Measurements from ENCODE around the gene SECISBP2L. TPM values are rescaled to one million over a fixed set of nuclear protein-coding genes. Genes with fewer than 3 reads are reported as not detected.

The SECISBP2L gene
- total and polyA plus RNA-seq, 7 experiments from 2014 or later = 20.2 to 75.8 (median 51.8) TPM

DNA sequence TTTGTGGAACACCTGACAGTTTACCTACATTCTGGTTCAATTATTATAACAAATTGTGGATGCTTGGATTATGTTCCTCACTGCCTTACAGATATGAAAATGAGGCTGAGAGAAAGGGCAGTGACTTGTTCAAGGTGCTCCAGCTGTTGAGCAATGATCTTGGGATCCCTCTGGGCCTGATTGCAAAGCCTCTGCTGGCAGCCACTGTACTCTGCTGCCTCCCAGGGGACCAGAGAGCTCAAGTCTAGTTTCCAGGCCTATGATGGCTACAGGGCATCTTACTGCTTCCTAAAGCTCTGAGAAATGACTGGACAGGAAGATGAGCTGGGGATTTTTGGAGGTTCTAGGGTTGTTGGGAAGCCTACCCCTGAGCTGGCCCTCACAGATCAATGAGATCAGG, 80.3 kb downstream of the SECISBP2L start:
- H3K9me3 Mint-ChIP-seq = peaks cover 0 to 4% (median 0%) of the 10 kb centered on the region in 11 donors
- Histone ChIP-seq H3K36me3 (ENCODE audit: control insufficient read depth in 2 of 3, insufficient read depth in 3 of 3, low read length in 3 of 3) (no peaks in the 10 kb centered on the region), H3K27ac (ENCODE audit: low read depth, low read length) (no peak overlapping the region), H3K4me1 (ENCODE audit: control insufficient read depth in 2 of 2, insufficient read depth in 2 of 2, low read length in 2 of 2) (peaks cover 17 to 23% of the 10 kb centered on the region in 2 donors), H3K4me3 (ENCODE audit: low read length) (no peak overlapping the region), H3K9me3 (ENCODE audit: control insufficient read depth in 2 of 3, low read length in 3 of 3) (no peaks in the 10 kb centered on the region), H3K27me3 (ENCODE audit: control insufficient read depth in 2 of 2, insufficient read depth in 2 of 2, low read length in 2 of 2) (peaks cover 0 to 18% of the 10 kb centered on the region in 2 donors)
- H3K27me3 Mint-ChIP-seq = peaks cover 17 to 58% (median 50%) of the 10 kb centered on the region in 5 donors
- DNase-seq (no peak), ATAC-seq (no peak)
- H3K27ac Mint-ChIP-seq = peak overlapping the region in 1 of 9 donors; percentile 88
- peaks cover 15 to 41% (median 21%) of the 10 kb centered on the region in 7 donors for H3K4me1 Mint-ChIP-seq
- H3K4me3 Mint-ChIP-seq = peak overlapping the region in 1 of 10 donors; percentile 66
- ChIA-PET POLR2A (no interaction called here), CTCF (interaction anchor here (3.0 kb wide), 1 partner anchor 9 kb away, joined by 16 read pairs; no protein-coding TSS in a partner anchor)
- peaks cover 0 to 11% (median 0%) of the 10 kb centered on the region in 5 donors for H3K36me3 Mint-ChIP-seq
- intact Hi-C loops (cut with micrococcal nuclease) = loop anchor here in 1 of 2 donors (1.0 to 10.0 kb wide), 7 partner anchors 9 to 1389 kb away; partner anchors contain the start of genes CEP152, DUT and GABPB1

- peak overlapping the region in 2 of 9 donors; percentile 43 to 68 for H3K27ac Mint-ChIP-seq
- peak overlapping the region in 9 of 10 donors; percentile 21 to 88 (median 75) for H3K4me3 Mint-ChIP-seq
- Histone ChIP-seq H3K36me3 (ENCODE audit: control insufficient read depth in 2 of 3, insufficient read depth in 3 of 3, low read length in 3 of 3) (no peaks in the 10 kb centered on the region), H3K27me3 (ENCODE audit: control insufficient read depth in 2 of 2, insufficient read depth in 2 of 2, low read length in 2 of 2) (peaks cover 0 to 18% of the 10 kb centered on the region in 2 donors), H3K4me1 (ENCODE audit: control insufficient read depth in 2 of 2, insufficient read depth in 2 of 2, low read length in 2 of 2) (peaks cover 17 to 23% of the 10 kb centered on the region in 2 donors), H3K27ac (ENCODE audit: low read depth, low read length) (no peak overlapping the region), H3K4me3 (ENCODE audit: low read length) (no peak overlapping the region), H3K9me3 (ENCODE audit: control insufficient read depth in 2 of 3, low read length in 3 of 3) (no peaks in the 10 kb centered on the region)
- POLR2A ChIA-PET = no interaction called here
- H3K9me3 Mint-ChIP-seq = peaks cover 0 to 4% (median 0%) of the 10 kb centered on the region in 11 donors
- ATAC-seq = no peak
- H3K36me3 Mint-ChIP-seq = peaks cover 0 to 11% (median 0%) of the 10 kb centered on the region in 5 donors
- CTCF ChIA-PET = interaction anchor here (1.2 to 3.0 kb wide), 2 partner anchors 10 to 103 kb away, joined by 3 to 16 read pairs; no protein-coding TSS in a partner anchor
- DNase-seq = no peak
- peaks cover 13 to 55% (median 50%) of the 10 kb centered on the region in 5 donors for H3K27me3 Mint-ChIP-seq
- intact Hi-C loops (cut with micrococcal nuclease) = loop anchor here in 1 of 2 donors (2.0 to 10.0 kb wide), 5 partner anchors 38 to 1390 kb away; partner anchors contain the start of genes CEP152, DUT and GABPB1
- peaks cover 15 to 41% (median 21%) of the 10 kb centered on the region in 7 donors for H3K4me1 Mint-ChIP-seq
Observed at GRCh38 chr15:48964898-48965297, 81.3 kb downstream of the SECISBP2L start.

GRCh38 chr15:48963524-48964113, 82.6 kb downstream of the SECISBP2L start, which contains the start of gene SHC4:
Gene SHC4, minus strand, starts transcription at chr15:48963919. Its CDS starts 904 bp downstream, at chr15:48963015.
- H3K27ac Mint-ChIP-seq = peak within 1 kb of the TSS in 3 of 9 donors; percentile 41 to 68 (median 56)
- CTCF ChIA-PET = interaction anchor here (1.2 to 3.0 kb wide), 2 partner anchors 12 to 101 kb away, joined by 3 to 16 read pairs; no protein-coding TSS in a partner anchor

GRCh38 chr15:48962662-48963523, 83.4 kb downstream of the SECISBP2L start:
- Mint-ChIP-seq H3K36me3 (peaks cover 0 to 7% (median 0%) of the 10 kb centered on the region in 5 donors), H3K27me3 (peaks cover 13 to 65% (median 42%) of the 10 kb centered on the region in 5 donors), H3K27ac (peak overlapping the region in 1 of 9 donors; percentile 56), H3K4me3 (peak overlapping the region; percentile 68 to 91 (median 84)), H3K4me1 (peaks cover 15 to 41% (median 21%) of the 10 kb centered on the region in 7 donors), H3K9me3 (peaks cover 0 to 3% (median 0%) of the 10 kb centered on the region in 11 donors)
- CTCF ChIA-PET = interaction anchor here (3.0 kb wide), 1 partner anchor 12 kb away, joined by 16 read pairs; no protein-coding TSS in a partner anchor
- ATAC-seq (peak; percentile 40), DNase-seq (peak in 3 of 9 donors; percentile 5 to 32 (median 7))
- Histone ChIP-seq H3K27me3 (ENCODE audit: control insufficient read depth in 2 of 2, insufficient read depth in 2 of 2, low read length in 2 of 2) (peaks cover 0 to 18% of the 10 kb centered on the region in 2 donors), H3K4me1 (ENCODE audit: control insufficient read depth in 2 of 2, insufficient read depth in 2 of 2, low read length in 2 of 2) (peaks cover 17 to 23% of the 10 kb centered on the region in 2 donors), H3K27ac (ENCODE audit: low read depth, low read length) (no peak overlapping the region), H3K4me3 (ENCODE audit: low read length) (peak overlapping the region; percentile 58), H3K9me3 (ENCODE audit: control insufficient read depth in 2 of 3, low read length in 3 of 3) (no peaks in the 10 kb centered on the region), H3K36me3 (ENCODE audit: control insufficient read depth in 2 of 3, insufficient read depth in 3 of 3, low read length in 3 of 3) (no peaks in the 10 kb centered on the region)
- POLR2A ChIA-PET = interaction anchor here (0.7 kb wide), 1 partner anchor 215 kb away, joined by 3 read pairs; no protein-coding TSS in a partner anchor
- intact Hi-C loops (cut with micrococcal nuclease) = loop anchor here in 1 of 2 donors (5.0 to 10.0 kb wide), 4 partner anchors 36 to 1392 kb away; partner anchors contain the start of genes DUT and GABPB1

More at GRCh38 chr15:48963524-48964113, 82.6 kb downstream of the SECISBP2L start, which contains the start of gene SHC4:
- POLR2A ChIA-PET = interaction anchor here (0.7 kb wide), 1 partner anchor 215 kb away, joined by 3 read pairs; no protein-coding TSS in a partner anchor
- Mint-ChIP-seq H3K36me3 (peaks cover 0 to 7% (median 0%) of the 10 kb centered on the region in 5 donors), H3K4me1 (peaks cover 15 to 41% (median 21%) of the 10 kb centered on the region in 7 donors), H3K27me3 (peaks cover 13 to 65% (median 44%) of the 10 kb centered on the region in 5 donors), H3K9me3 (peaks cover 0 to 3% (median 0%) of the 10 kb centered on the region in 11 donors), H3K4me3 (peak within 1 kb of the TSS; percentile 68 to 91 (median 84))
- intact Hi-C loops (cut with micrococcal nuclease) = loop anchor here in 1 of 2 donors (2.0 to 10.0 kb wide), 5 partner anchors 36 to 1391 kb away; partner anchors contain the start of genes CEP152, DUT and GABPB1
- Histone ChIP-seq H3K9me3 (ENCODE audit: control insufficient read depth in 2 of 3, low read length in 3 of 3) (no peaks in the 10 kb centered on the region), H3K27me3 (ENCODE audit: control insufficient read depth in 2 of 2, insufficient read depth in 2 of 2, low read length in 2 of 2) (peaks cover 0 to 18% of the 10 kb centered on the region in 2 donors), H3K27ac (ENCODE audit: low read depth, low read length) (no peak within 1 kb of the TSS), H3K4me1 (ENCODE audit: control insufficient read depth in 2 of 2, insufficient read depth in 2 of 2, low read length in 2 of 2) (peaks cover 17 to 23% of the 10 kb centered on the region in 2 donors), H3K36me3 (ENCODE audit: control insufficient read depth in 2 of 3, insufficient read depth in 3 of 3, low read length in 3 of 3) (no peaks in the 10 kb centered on the region), H3K4me3 (ENCODE audit: low read length) (peak within 1 kb of the TSS; percentile 58)
- ATAC-seq = peak; percentile 64
- peak in 4 of 9 donors; percentile 21 to 37 (median 32) for DNase-seq

GRCh38 chr15:48955967-48956366, 90.3 kb downstream of the SECISBP2L start:
- Mint-ChIP-seq H3K9me3 (peaks cover 0 to 10% (median 0%) of the 10 kb centered on the region in 11 donors), H3K4me3 (no peak overlapping the region), H3K36me3 (peaks cover 0 to 4% (median 0%) of the 10 kb centered on the region in 5 donors), H3K27ac (no peak overlapping the region), H3K27me3 (peaks cover 0 to 31% (median 24%) of the 10 kb centered on the region in 5 donors), H3K4me1 (no peaks in the 10 kb centered on the region)
- Histone ChIP-seq H3K36me3 (ENCODE audit: control insufficient read depth in 2 of 3, insufficient read depth in 3 of 3, low read length in 3 of 3) (no peaks in the 10 kb centered on the region), H3K9me3 (ENCODE audit: control insufficient read depth in 2 of 3, low read length in 3 of 3) (no peaks in the 10 kb centered on the region), H3K27me3 (ENCODE audit: control insufficient read depth in 2 of 2, insufficient read depth in 2 of 2, low read length in 2 of 2) (no peaks in the 10 kb centered on the region), H3K4me3 (ENCODE audit: low read length) (no peak overlapping the region), H3K4me1 (ENCODE audit: control insufficient read depth in 2 of 2, insufficient read depth in 2 of 2, low read length in 2 of 2) (no peaks in the 10 kb centered on the region), H3K27ac (ENCODE audit: low read depth, low read length) (no peak overlapping the region)
- DNase-seq = no peak
- CTCF ChIA-PET = no interaction called here
- ATAC-seq = no peak
- POLR2A ChIA-PET = no interaction called here
- intact Hi-C loops (cut with micrococcal nuclease) = no loop called here

- Mint-ChIP-seq H3K27me3 (peaks cover 0 to 28% (median 23%) of the 10 kb centered on the region in 5 donors), H3K4me1 (no peaks in the 10 kb centered on the region), H3K27ac (no peak overlapping the region), H3K9me3 (peaks cover 0 to 11% (median 0%) of the 10 kb centered on the region in 11 donors), H3K36me3 (peaks cover 0 to 4% (median 0%) of the 10 kb centered on the region in 5 donors), H3K4me3 (no peak overlapping the region)
- Histone ChIP-seq H3K36me3 (ENCODE audit: control insufficient read depth in 2 of 3, insufficient read depth in 3 of 3, low read length in 3 of 3) (no peaks in the 10 kb centered on the region), H3K27me3 (ENCODE audit: control insufficient read depth in 2 of 2, insufficient read depth in 2 of 2, low read length in 2 of 2) (no peaks in the 10 kb centered on the region), H3K4me1 (ENCODE audit: control insufficient read depth in 2 of 2, insufficient read depth in 2 of 2, low read length in 2 of 2) (no peaks in the 10 kb centered on the region), H3K9me3 (ENCODE audit: control insufficient read depth in 2 of 3, low read length in 3 of 3) (no peaks in the 10 kb centered on the region), H3K27ac (ENCODE audit: low read depth, low read length) (no peak overlapping the region), H3K4me3 (ENCODE audit: low read length) (no peak overlapping the region)
- ChIA-PET CTCF (no interaction called here), POLR2A (no interaction called here)
- DNase-seq = no peak
- intact Hi-C loops (cut with micrococcal nuclease) = no loop called here
- ATAC-seq = no peak
Observed at GRCh38 chr15:48955370-48955769, 90.9 kb downstream of the SECISBP2L start.
